PC-9 (cell line): Measurements from ENCODE around the gene ENDOV.

Source experiments
- EZH2 ChIP-seq: fragments of 200-600 bp; sonication (generic); IDR thresholded peaks from 2 replicates; pipeline ENCODE4 v1.8.0; 2017; ENCODE audit warnings: antibody characterized with exemption, low read depth
- TF ChIP-seq, protein P1 (sequence below): fragments of 200-600 bp; sonication (generic); conservative IDR thresholded peaks from 2 replicates; pipeline ENCODE4 v1.6.1; 2017; ENCODE audit warnings: mixed run types, antibody characterized with exemption, mild to moderate bottlenecking, moderate library complexity

DNA sequence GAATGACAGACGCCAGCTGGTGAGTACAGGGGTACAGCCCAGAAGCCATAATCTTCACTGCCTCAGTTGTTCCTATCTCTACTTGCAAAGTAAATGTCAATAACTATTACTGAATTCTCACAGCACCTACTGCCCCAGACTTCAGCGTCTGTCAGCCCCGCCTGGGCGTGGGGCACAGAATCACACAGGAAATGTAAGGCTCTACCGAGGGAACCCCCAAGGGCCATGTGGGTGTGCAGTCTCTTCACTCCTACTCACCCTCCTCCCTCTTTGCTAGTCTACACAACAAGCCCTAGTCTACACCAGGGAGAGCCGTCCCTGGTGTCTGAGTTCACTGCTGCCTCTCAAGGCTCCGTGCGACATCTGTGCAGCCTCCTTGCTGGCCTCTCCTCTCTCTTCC is 57.0 kb downstream of the ENDOV start:
- TF ChIP-seq, protein P1, sequence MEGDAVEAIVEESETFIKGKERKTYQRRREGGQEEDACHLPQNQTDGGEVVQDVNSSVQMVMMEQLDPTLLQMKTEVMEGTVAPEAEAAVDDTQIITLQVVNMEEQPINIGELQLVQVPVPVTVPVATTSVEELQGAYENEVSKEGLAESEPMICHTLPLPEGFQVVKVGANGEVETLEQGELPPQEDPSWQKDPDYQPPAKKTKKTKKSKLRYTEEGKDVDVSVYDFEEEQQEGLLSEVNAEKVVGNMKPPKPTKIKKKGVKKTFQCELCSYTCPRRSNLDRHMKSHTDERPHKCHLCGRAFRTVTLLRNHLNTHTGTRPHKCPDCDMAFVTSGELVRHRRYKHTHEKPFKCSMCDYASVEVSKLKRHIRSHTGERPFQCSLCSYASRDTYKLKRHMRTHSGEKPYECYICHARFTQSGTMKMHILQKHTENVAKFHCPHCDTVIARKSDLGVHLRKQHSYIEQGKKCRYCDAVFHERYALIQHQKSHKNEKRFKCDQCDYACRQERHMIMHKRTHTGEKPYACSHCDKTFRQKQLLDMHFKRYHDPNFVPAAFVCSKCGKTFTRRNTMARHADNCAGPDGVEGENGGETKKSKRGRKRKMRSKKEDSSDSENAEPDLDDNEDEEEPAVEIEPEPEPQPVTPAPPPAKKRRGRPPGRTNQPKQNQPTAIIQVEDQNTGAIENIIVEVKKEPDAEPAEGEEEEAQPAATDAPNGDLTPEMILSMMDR: no peak
- no peak for TF ChIP-seq EZH2
